Activated CD8-positive, alpha-beta memory T cell treated with anti-CD3 and anti-CD28 coated beads for 48 hours (primary cell): ENCODE data around the gene HDLBP.

ENCODE experiments used
- DNase-seq, 3 experiments: peaks; one replicate each; pipeline ENCODE4 v3.0.0-alpha.2; 2020; ENCODE audit warnings: low read depth in 2 of 3, low spot score in 2 of 3

Gene HDLBP

GRCh38 chr2:241214209-241214608 is 101.3 kb downstream of the HDLBP start:
- no peak for DNase-seq

GRCh38 chr2:241213567-241213966 is 101.9 kb downstream of the HDLBP start:
- DNase-seq, result no peak

GRCh38 chr2:241213041-241213440 is 102.4 kb downstream of the HDLBP start:
- DNase-seq, result no peak

- DNase-seq, result no peak
These were observed 104.2 kb downstream of the HDLBP start for GRCh38 chr2:241211276-241211675.

- no peak for DNase-seq
These were observed 106.2 kb downstream of the HDLBP start for GRCh38 chr2:241209271-241209670.

GRCh38 chr2:241208058-241208457 is 107.4 kb downstream of the HDLBP start:
- DNase-seq, result no peak

GRCh38 chr2:241207641-241208040 is 107.8 kb downstream of the HDLBP start:
- no peak for DNase-seq

GRCh38 chr2:241207151-241207550 is 108.3 kb downstream of the HDLBP start:
- DNase-seq, result no peak

GRCh38 chr2:241205086-241205485 is 110.4 kb downstream of the HDLBP start:
- no peak for DNase-seq

- DNase-seq, result no peak
These were observed 111.0 kb downstream of the HDLBP start for GRCh38 chr2:241204490-241204889.

GRCh38 chr2:241204010-241204384 is 111.5 kb downstream of the HDLBP start:
- no peak for DNase-seq

- no peak for DNase-seq
These were observed 112.1 kb downstream of the HDLBP start for GRCh38 chr2:241203218-241204009.

GRCh38 chr2:241202681-241203080 is 112.8 kb downstream of the HDLBP start:
- DNase-seq, result no peak

- no peak for DNase-seq
These were observed 113.2 kb downstream of the HDLBP start for GRCh38 chr2:241202268-241202585.

GRCh38 chr2:241201445-241202267 is 113.8 kb downstream of the HDLBP start:
- DNase-seq, result no peak

- no peak for DNase-seq
These were observed 114.6 kb downstream of the HDLBP start for GRCh38 chr2:241200822-241201395.

GRCh38 chr2:241199897-241200821 is 115.3 kb downstream of the HDLBP start:
- DNase-seq, result no peak

GRCh38 chr2:241199286-241199685 is 116.2 kb downstream of the HDLBP start:
- DNase-seq, result no peak

- DNase-seq, result no peak
These were observed 116.8 kb downstream of the HDLBP start for GRCh38 chr2:241198381-241199279.

- DNase-seq, result no peak
These were observed 117.5 kb downstream of the HDLBP start for GRCh38 chr2:241197947-241198346.
